HuH-7 (cell line): ENCODE measurements around the gene SLC8B1.
"Not testable (repeated sequence)": the region's sequence is repeated elsewhere in the genome, so short reads cannot be mapped to it uniquely, and the experiment has no call there.

ENCODE experiments used
- DNase-seq: peaks from one replicate; pipeline ENCODE4 v3.0.0; 2011; ENCODE audit warnings: low spot score

The SLC8B1 gene

GRCh38 chr12:113358381-113359132, 23.6 kb upstream of the SLC8B1 start, which contains the start of gene PLBD2:
TSS of gene PLBD2 (plus strand) at chr12:113358587. CDS start at chr12:113358601, 14 bp downstream.
- peak; percentile 95 for DNase-seq

GRCh38 chr12:113354192-113354591, 19.3 kb upstream of the SLC8B1 start:
- DNase-seq = not testable (repeated sequence)

GRCh38 chr12:113351089-113351488, 16.2 kb upstream of the SLC8B1 start:
- DNase-seq = no peak

GRCh38 chr12:113348849-113349536, 14.1 kb upstream of the SLC8B1 start:
- no peak for DNase-seq

- no peak for DNase-seq
These were observed 13.0 kb upstream of the SLC8B1 start for GRCh38 chr12:113347892-113348291.

- DNase-seq = no peak
These were observed 12.2 kb upstream of the SLC8B1 start for GRCh38 chr12:113347107-113347506.

- no peak for DNase-seq
These were observed 11.4 kb upstream of the SLC8B1 start for GRCh38 chr12:113346353-113346752.

- DNase-seq = no peak
These were observed 10.4 kb upstream of the SLC8B1 start for GRCh38 chr12:113345318-113345717.

- DNase-seq = no peak
These were observed 6.6 kb upstream of the SLC8B1 start for GRCh38 chr12:113341535-113341934.

GRCh38 chr12:113340061-113340460, 5.2 kb upstream of the SLC8B1 start:
- DNase-seq = no peak

- no peak for DNase-seq
These were observed 4.6 kb upstream of the SLC8B1 start for GRCh38 chr12:113339540-113339939.

GRCh38 chr12:113333877-113334785, 778 bp downstream of the SLC8B1 start:
- no peak for DNase-seq

- DNase-seq = no peak
These were observed 1.5 kb downstream of the SLC8B1 start for GRCh38 chr12:113333418-113333750.

GRCh38 chr12:113332688-113333417, 2.1 kb downstream of the SLC8B1 start:
- DNase-seq = no peak

GRCh38 chr12:113330505-113330904, 4.4 kb downstream of the SLC8B1 start:
- no peak for DNase-seq

GRCh38 chr12:113329791-113330417, 5.0 kb downstream of the SLC8B1 start:
- DNase-seq = no peak

GRCh38 chr12:113329022-113329790, 5.7 kb downstream of the SLC8B1 start:
- no peak for DNase-seq

- DNase-seq = no peak
These were observed 6.5 kb downstream of the SLC8B1 start for GRCh38 chr12:113328368-113328889.

- DNase-seq = no peak
These were observed 8.0 kb downstream of the SLC8B1 start for GRCh38 chr12:113326775-113327395.

- DNase-seq = no peak
These were observed 9.0 kb downstream of the SLC8B1 start for GRCh38 chr12:113325916-113326315.
